ENCODE results near the gene METAP1D.

The METAP1D gene

GRCh38 chr2:172082105-172082943 is 82.6 kb downstream of the METAP1D start:
- peak in 1 of 2 experiments; percentile 19 for DNase-seq

GRCh38 chr2:172082944-172083627 is 83.3 kb downstream of the METAP1D start:
- peak in 1 of 2 experiments; percentile 28 for DNase-seq

- peak in 1 of 2 experiments; percentile 8 for DNase-seq
These were observed 84.1 kb downstream of the METAP1D start for GRCh38 chr2:172083628-172084394.

- peak in 1 of 2 experiments; percentile 64 for DNase-seq
These were observed 84.6 kb downstream of the METAP1D start for GRCh38 chr2:172084395-172084644.

- DNase-seq = peak; percentile 89 to 96
These were observed 85.1 kb downstream of the METAP1D start for GRCh38 chr2:172084645-172085459.

GRCh38 chr2:172085460-172086159 is 85.9 kb downstream of the METAP1D start, which contains the start of gene DLX1:
DLX1 (plus strand) TSS chr2:172085507; CDS start chr2:172085678, 171 bp downstream.
- DNase-seq = peak; percentile 50 to 54

GRCh38 chr2:172086241-172087206 is 86.8 kb downstream of the METAP1D start:
- peak in 1 of 2 experiments; percentile 37 for DNase-seq

GRCh38 chr2:172087207-172087779 is 87.5 kb downstream of the METAP1D start:
- no peak for DNase-seq

- no peak for DNase-seq
These were observed 88.1 kb downstream of the METAP1D start for GRCh38 chr2:172087780-172088244.

- no peak for DNase-seq
These were observed 88.7 kb downstream of the METAP1D start for GRCh38 chr2:172088245-172089004.

GRCh38 chr2:172089005-172089504 is 89.3 kb downstream of the METAP1D start:
- no peak for DNase-seq

GRCh38 chr2:172089633-172090032 is 89.9 kb downstream of the METAP1D start:
- no peak for DNase-seq

- no peak for DNase-seq
These were observed 90.5 kb downstream of the METAP1D start for GRCh38 chr2:172090044-172090961.

- DNase-seq = no peak
These were observed 91.4 kb downstream of the METAP1D start for GRCh38 chr2:172091000-172091641.

- DNase-seq = no peak
These were observed 92.2 kb downstream of the METAP1D start for GRCh38 chr2:172091761-172092566.

- peak in 1 of 2 experiments; percentile 13 for DNase-seq
These were observed 93.1 kb downstream of the METAP1D start for GRCh38 chr2:172092716-172093415.

Measured in NCI-H524 (cell line).